Measurements from ENCODE around the gene MAPK11. TPM values are rescaled to one million over a fixed set of nuclear protein-coding genes. Genes with fewer than 3 reads are reported as not detected.

Gene MAPK11
- total and polyA plus RNA-seq, 4 donors, result 8.3 to 15.3 (median 11.9) TPM

GRCh38 chr22:50269573-50269969, 609 bp downstream of the MAPK11 start:
- 8 to 12% methylated on average over 18 of the region's 18 CpGs for WGBS, 2 donors
- H3K4me1 ChIP-seq (ENCODE audit: control insufficient read depth in 5 of 5, insufficient read depth in 5 of 5, low read length in 5 of 5), result peaks cover 0 to 30% (median 18%) of the 10 kb centered on the region in 5 donors
- DNase-seq (no peak), ATAC-seq (ENCODE audit: insufficient read depth, low FRiP score) (no peak)
- peaks cover 0 to 2% (median 0%) of the 10 kb centered on the region in 4 donors for H3K36me3 ChIP-seq (ENCODE audit: control insufficient read depth in 4 of 4, insufficient read depth in 4 of 4, low read length in 4 of 4)
- peak overlapping the region in 1 of 2 donors; percentile 2 for H3K27ac ChIP-seq (ENCODE audit: low read depth in 1 of 2, low read length in 1 of 2)
- TF ChIP-seq CTCF (IDR thresholded peaks at IDR 0.05; ENCODE audit: control extremely low read depth, extremely low read depth), result no peak
- no peaks in the 10 kb centered on the region for H3K27me3 ChIP-seq (ENCODE audit: control insufficient read depth in 3 of 3, insufficient read depth in 3 of 3, low read length in 2 of 3)
- no peak overlapping the region for H3K9ac ChIP-seq (ENCODE audit: insufficient read depth in 1 of 2, low read length in 2 of 2)
- no peak overlapping the region for H3K4me3 ChIP-seq
- H3K9me3 ChIP-seq (ENCODE audit: control insufficient read depth in 4 of 4, insufficient read depth in 3 of 4, low read length in 3 of 4), result no peaks in the 10 kb centered on the region

- peaks cover 0 to 2% (median 0%) of the 10 kb centered on the region in 4 donors for H3K36me3 ChIP-seq (ENCODE audit: control insufficient read depth in 4 of 4, insufficient read depth in 4 of 4, low read length in 4 of 4)
- no peaks in the 10 kb centered on the region for H3K27me3 ChIP-seq (ENCODE audit: control insufficient read depth in 3 of 3, insufficient read depth in 3 of 3, low read length in 2 of 3)
- no peak overlapping the region for H3K27ac ChIP-seq (ENCODE audit: low read depth in 1 of 2, low read length in 1 of 2)
- no peak for TF ChIP-seq CTCF (IDR thresholded peaks at IDR 0.05; ENCODE audit: control extremely low read depth, extremely low read depth)
- H3K4me1 ChIP-seq (ENCODE audit: control insufficient read depth in 5 of 5, insufficient read depth in 5 of 5, low read length in 5 of 5), result peaks cover 0 to 30% (median 18%) of the 10 kb centered on the region in 5 donors
- WGBS, 2 donors, result 49 to 61% methylated on average over 9 of the region's 9 CpGs
- no peak for ATAC-seq (ENCODE audit: insufficient read depth, low FRiP score)
- H3K9me3 ChIP-seq (ENCODE audit: control insufficient read depth in 4 of 4, insufficient read depth in 3 of 4, low read length in 3 of 4), result no peaks in the 10 kb centered on the region
- no peak overlapping the region for H3K4me3 ChIP-seq
- no peak overlapping the region for H3K9ac ChIP-seq (ENCODE audit: insufficient read depth in 1 of 2, low read length in 2 of 2)
- DNase-seq, result peak in 2 of 3 donors; percentile 49 to 58
Observed at GRCh38 chr22:50268655-50269113, 1.5 kb downstream of the MAPK11 start.

GRCh38 chr22:50267591-50268390, 2.4 kb downstream of the MAPK11 start:
- Histone ChIP-seq H3K4me3 (no peak overlapping the region), H3K27me3 (ENCODE audit: control insufficient read depth in 3 of 3, insufficient read depth in 3 of 3, low read length in 2 of 3) (no peaks in the 10 kb centered on the region), H3K4me1 (ENCODE audit: control insufficient read depth in 5 of 5, insufficient read depth in 5 of 5, low read length in 5 of 5) (peaks cover 0 to 33% (median 18%) of the 10 kb centered on the region in 5 donors), H3K9me3 (ENCODE audit: control insufficient read depth in 4 of 4, insufficient read depth in 3 of 4, low read length in 3 of 4) (no peaks in the 10 kb centered on the region), H3K36me3 (ENCODE audit: control insufficient read depth in 4 of 4, insufficient read depth in 4 of 4, low read length in 4 of 4) (peaks cover 0 to 2% (median 0%) of the 10 kb centered on the region in 4 donors), H3K27ac (ENCODE audit: low read depth in 1 of 2, low read length in 1 of 2) (no peak overlapping the region), H3K9ac (ENCODE audit: insufficient read depth in 1 of 2, low read length in 2 of 2) (no peak overlapping the region)
- ATAC-seq (ENCODE audit: insufficient read depth, low FRiP score), result no peak
- peak; percentile 7 for TF ChIP-seq CTCF (IDR thresholded peaks at IDR 0.05; ENCODE audit: control extremely low read depth, extremely low read depth)
- peak; percentile 27 to 60 (median 59) for DNase-seq
- 19 to 37% methylated on average over 49 to 75 of the region's 75 CpGs for WGBS, 2 donors
